ENCODE measurements around the gene MMS22L.

MMS22L gene

GRCh38 chr6:97133067-97133466, 149.9 kb downstream of the MMS22L start:
- no peaks in the 10 kb centered on the region for H3K4me1 ChIP-seq (ENCODE audit: control insufficient read depth, insufficient read depth, low read length, poor library complexity, severe bottlenecking)
- H3K36me3 ChIP-seq (ENCODE audit: control insufficient read depth, insufficient read depth, low read length), result no peaks in the 10 kb centered on the region
- H3K27me3 ChIP-seq (replicated peaks; ENCODE audit: control insufficient read depth, insufficient read depth, low read length, poor library complexity, severe bottlenecking), result no peaks in the 10 kb centered on the region
- H3K4me3 ChIP-seq (ENCODE audit: insufficient read depth, low read depth, low read length, poor library complexity, severe bottlenecking), result no peak overlapping the region
- H3K27ac ChIP-seq (ENCODE audit: insufficient read depth, low read length, poor library complexity, severe bottlenecking), result no peak overlapping the region
- no peaks in the 10 kb centered on the region for H3K9me3 ChIP-seq (ENCODE audit: control insufficient read depth, low read length)
- DNase-seq, result no peak

- no peak for DNase-seq
- Histone ChIP-seq H3K27me3 (replicated peaks; ENCODE audit: control insufficient read depth, insufficient read depth, low read length, poor library complexity, severe bottlenecking) (no peaks in the 10 kb centered on the region), H3K9me3 (ENCODE audit: control insufficient read depth, low read length) (no peaks in the 10 kb centered on the region), H3K27ac (ENCODE audit: insufficient read depth, low read length, poor library complexity, severe bottlenecking) (no peak overlapping the region), H3K4me1 (ENCODE audit: control insufficient read depth, insufficient read depth, low read length, poor library complexity, severe bottlenecking) (no peaks in the 10 kb centered on the region), H3K4me3 (ENCODE audit: insufficient read depth, low read depth, low read length, poor library complexity, severe bottlenecking) (no peak overlapping the region), H3K36me3 (ENCODE audit: control insufficient read depth, insufficient read depth, low read length) (no peaks in the 10 kb centered on the region)
Measured at GRCh38 chr6:97129106-97129505, 153.9 kb downstream of the MMS22L start.

- H3K4me1 ChIP-seq (ENCODE audit: control insufficient read depth, insufficient read depth, low read length, poor library complexity, severe bottlenecking), result no peaks in the 10 kb centered on the region
- H3K4me3 ChIP-seq (ENCODE audit: insufficient read depth, low read depth, low read length, poor library complexity, severe bottlenecking), result no peak overlapping the region
- H3K27me3 ChIP-seq (replicated peaks; ENCODE audit: control insufficient read depth, insufficient read depth, low read length, poor library complexity, severe bottlenecking), result no peaks in the 10 kb centered on the region
- DNase-seq, result no peak
- H3K27ac ChIP-seq (ENCODE audit: insufficient read depth, low read length, poor library complexity, severe bottlenecking), result no peak overlapping the region
- no peaks in the 10 kb centered on the region for H3K9me3 ChIP-seq (ENCODE audit: control insufficient read depth, low read length)
- no peaks in the 10 kb centered on the region for H3K36me3 ChIP-seq (ENCODE audit: control insufficient read depth, insufficient read depth, low read length)
Measured at GRCh38 chr6:97128507-97128906, 154.5 kb downstream of the MMS22L start.

- DNase-seq, result no peak
- H3K27me3 ChIP-seq (replicated peaks; ENCODE audit: control insufficient read depth, insufficient read depth, low read length, poor library complexity, severe bottlenecking), result no peaks in the 10 kb centered on the region
- no peaks in the 10 kb centered on the region for H3K9me3 ChIP-seq (ENCODE audit: control insufficient read depth, low read length)
- no peak overlapping the region for H3K27ac ChIP-seq (ENCODE audit: insufficient read depth, low read length, poor library complexity, severe bottlenecking)
- H3K36me3 ChIP-seq (ENCODE audit: control insufficient read depth, insufficient read depth, low read length), result no peaks in the 10 kb centered on the region
- H3K4me1 ChIP-seq (ENCODE audit: control insufficient read depth, insufficient read depth, low read length, poor library complexity, severe bottlenecking), result no peaks in the 10 kb centered on the region
- no peak overlapping the region for H3K4me3 ChIP-seq (ENCODE audit: insufficient read depth, low read depth, low read length, poor library complexity, severe bottlenecking)
Measured at GRCh38 chr6:97123652-97124051, 159.4 kb downstream of the MMS22L start.

GRCh38 chr6:97123112-97123511, 159.9 kb downstream of the MMS22L start:
- H3K4me3 ChIP-seq (ENCODE audit: insufficient read depth, low read depth, low read length, poor library complexity, severe bottlenecking), result no peak overlapping the region
- no peak overlapping the region for H3K27ac ChIP-seq (ENCODE audit: insufficient read depth, low read length, poor library complexity, severe bottlenecking)
- H3K9me3 ChIP-seq (ENCODE audit: control insufficient read depth, low read length), result no peaks in the 10 kb centered on the region
- no peaks in the 10 kb centered on the region for H3K4me1 ChIP-seq (ENCODE audit: control insufficient read depth, insufficient read depth, low read length, poor library complexity, severe bottlenecking)
- no peaks in the 10 kb centered on the region for H3K36me3 ChIP-seq (ENCODE audit: control insufficient read depth, insufficient read depth, low read length)
- no peaks in the 10 kb centered on the region for H3K27me3 ChIP-seq (replicated peaks; ENCODE audit: control insufficient read depth, insufficient read depth, low read length, poor library complexity, severe bottlenecking)
- no peak for DNase-seq

GRCh38 chr6:97120511-97120910, 162.5 kb downstream of the MMS22L start:
- Histone ChIP-seq H3K4me1 (ENCODE audit: control insufficient read depth, insufficient read depth, low read length, poor library complexity, severe bottlenecking) (no peaks in the 10 kb centered on the region), H3K4me3 (ENCODE audit: insufficient read depth, low read depth, low read length, poor library complexity, severe bottlenecking) (no peak overlapping the region)
- no peak for DNase-seq

GRCh38 chr6:97114645-97115044, 168.4 kb downstream of the MMS22L start:
- Histone ChIP-seq H3K4me1 (ENCODE audit: control insufficient read depth, insufficient read depth, low read length, poor library complexity, severe bottlenecking) (no peaks in the 10 kb centered on the region), H3K27ac (ENCODE audit: insufficient read depth, low read length, poor library complexity, severe bottlenecking) (no peak overlapping the region), H3K4me3 (ENCODE audit: insufficient read depth, low read depth, low read length, poor library complexity, severe bottlenecking) (no peak overlapping the region), H3K27me3 (replicated peaks; ENCODE audit: control insufficient read depth, insufficient read depth, low read length, poor library complexity, severe bottlenecking) (no peaks in the 10 kb centered on the region), H3K9me3 (ENCODE audit: control insufficient read depth, low read length) (no peaks in the 10 kb centered on the region), H3K36me3 (ENCODE audit: control insufficient read depth, insufficient read depth, low read length) (no peaks in the 10 kb centered on the region)
- DNase-seq, result no peak

More at GRCh38 chr6:97120511-97120910, 162.5 kb downstream of the MMS22L start:
- no peak overlapping the region for H3K27ac ChIP-seq (ENCODE audit: insufficient read depth, low read length, poor library complexity, severe bottlenecking)
- no peaks in the 10 kb centered on the region for H3K36me3 ChIP-seq (ENCODE audit: control insufficient read depth, insufficient read depth, low read length)
- no peaks in the 10 kb centered on the region for H3K9me3 ChIP-seq (ENCODE audit: control insufficient read depth, low read length)
- H3K27me3 ChIP-seq (replicated peaks; ENCODE audit: control insufficient read depth, insufficient read depth, low read length, poor library complexity, severe bottlenecking), result no peaks in the 10 kb centered on the region

GRCh38 chr6:97113170-97113569, 169.8 kb downstream of the MMS22L start:
- H3K4me3 ChIP-seq (ENCODE audit: insufficient read depth, low read depth, low read length, poor library complexity, severe bottlenecking), result no peak overlapping the region
- DNase-seq, result no peak
- H3K27ac ChIP-seq (ENCODE audit: insufficient read depth, low read length, poor library complexity, severe bottlenecking), result no peak overlapping the region
- H3K36me3 ChIP-seq (ENCODE audit: control insufficient read depth, insufficient read depth, low read length), result no peaks in the 10 kb centered on the region
- no peaks in the 10 kb centered on the region for H3K9me3 ChIP-seq (ENCODE audit: control insufficient read depth, low read length)
- no peaks in the 10 kb centered on the region for H3K27me3 ChIP-seq (replicated peaks; ENCODE audit: control insufficient read depth, insufficient read depth, low read length, poor library complexity, severe bottlenecking)
- no peaks in the 10 kb centered on the region for H3K4me1 ChIP-seq (ENCODE audit: control insufficient read depth, insufficient read depth, low read length, poor library complexity, severe bottlenecking)

- no peak overlapping the region for H3K4me3 ChIP-seq (ENCODE audit: insufficient read depth, low read depth, low read length, poor library complexity, severe bottlenecking)
- no peaks in the 10 kb centered on the region for H3K4me1 ChIP-seq (ENCODE audit: control insufficient read depth, insufficient read depth, low read length, poor library complexity, severe bottlenecking)
- no peak for DNase-seq
Measured at GRCh38 chr6:97111243-97111642, 171.8 kb downstream of the MMS22L start.

GRCh38 chr6:97110626-97111025, 172.4 kb downstream of the MMS22L start:
- no peaks in the 10 kb centered on the region for H3K36me3 ChIP-seq (ENCODE audit: control insufficient read depth, insufficient read depth, low read length)
- no peak overlapping the region for H3K27ac ChIP-seq (ENCODE audit: insufficient read depth, low read length, poor library complexity, severe bottlenecking)
- no peak for DNase-seq
- no peaks in the 10 kb centered on the region for H3K9me3 ChIP-seq (ENCODE audit: control insufficient read depth, low read length)
- H3K4me1 ChIP-seq (ENCODE audit: control insufficient read depth, insufficient read depth, low read length, poor library complexity, severe bottlenecking), result no peaks in the 10 kb centered on the region
- no peak overlapping the region for H3K4me3 ChIP-seq (ENCODE audit: insufficient read depth, low read depth, low read length, poor library complexity, severe bottlenecking)
- no peaks in the 10 kb centered on the region for H3K27me3 ChIP-seq (replicated peaks; ENCODE audit: control insufficient read depth, insufficient read depth, low read length, poor library complexity, severe bottlenecking)

More at GRCh38 chr6:97111243-97111642, 171.8 kb downstream of the MMS22L start:
- Histone ChIP-seq H3K27ac (ENCODE audit: insufficient read depth, low read length, poor library complexity, severe bottlenecking) (no peak overlapping the region), H3K9me3 (ENCODE audit: control insufficient read depth, low read length) (no peaks in the 10 kb centered on the region), H3K27me3 (replicated peaks; ENCODE audit: control insufficient read depth, insufficient read depth, low read length, poor library complexity, severe bottlenecking) (no peaks in the 10 kb centered on the region), H3K36me3 (ENCODE audit: control insufficient read depth, insufficient read depth, low read length) (no peaks in the 10 kb centered on the region)

GRCh38 chr6:97110149-97110548, 172.9 kb downstream of the MMS22L start:
- Histone ChIP-seq H3K27ac (ENCODE audit: insufficient read depth, low read length, poor library complexity, severe bottlenecking) (no peak overlapping the region), H3K27me3 (replicated peaks; ENCODE audit: control insufficient read depth, insufficient read depth, low read length, poor library complexity, severe bottlenecking) (no peaks in the 10 kb centered on the region), H3K9me3 (ENCODE audit: control insufficient read depth, low read length) (no peaks in the 10 kb centered on the region), H3K36me3 (ENCODE audit: control insufficient read depth, insufficient read depth, low read length) (no peaks in the 10 kb centered on the region), H3K4me1 (ENCODE audit: control insufficient read depth, insufficient read depth, low read length, poor library complexity, severe bottlenecking) (no peaks in the 10 kb centered on the region), H3K4me3 (ENCODE audit: insufficient read depth, low read depth, low read length, poor library complexity, severe bottlenecking) (no peak overlapping the region)
- DNase-seq, result no peak

All from effector memory CD4-positive, alpha-beta T cell (primary cell).